Fibroblast of villous mesenchyme (primary cell): ENCODE results near the gene ROCK1. TPM values are rescaled to one million over a fixed set of nuclear protein-coding genes. Genes with fewer than 3 reads are reported as not detected.

Source experiments
- DNase-seq: peaks from one replicate; pipeline ENCODE4 v3.0.0-alpha.2; 2010; ENCODE audit warnings: low read depth
- H3K4me3 ChIP-seq: 2 replicates; pipeline ENCODE4 v1.5.1; 2011; ENCODE audit warnings: low read depth, mild to moderate bottlenecking, low read length
- CTCF ChIP-seq: IDR thresholded peaks from 2 replicates; pipeline ENCODE4 v1.5.1; 2012; ENCODE audit warnings: low read depth, mild to moderate bottlenecking, low read length; ENCODE audit not compliant: insufficient read depth
- total RNA-seq: library from RNA; depleted of rRNA; stranded (reverse); fragments of >200 nt; gene quantifications from 2 replicates; pipeline ENCODE4 v1.2.3, GENCODE V29; 2012

The ROCK1 gene
- total RNA-seq, 1 donor, result 55.3 TPM

GRCh38 chr18:21085579-21086166 is 25.9 kb downstream of the ROCK1 start:
- no peak for TF ChIP-seq CTCF
- no peak overlapping the region for H3K4me3 ChIP-seq
- peak; percentile 29 for DNase-seq

GRCh38 chr18:21084511-21085078 is 27.0 kb downstream of the ROCK1 start:
- no peak overlapping the region for H3K4me3 ChIP-seq
- TF ChIP-seq CTCF, result no peak
- no peak for DNase-seq

GRCh38 chr18:21083017-21083416 is 28.6 kb downstream of the ROCK1 start:
- DNase-seq, result no peak
- TF ChIP-seq CTCF, result no peak

DNA sequence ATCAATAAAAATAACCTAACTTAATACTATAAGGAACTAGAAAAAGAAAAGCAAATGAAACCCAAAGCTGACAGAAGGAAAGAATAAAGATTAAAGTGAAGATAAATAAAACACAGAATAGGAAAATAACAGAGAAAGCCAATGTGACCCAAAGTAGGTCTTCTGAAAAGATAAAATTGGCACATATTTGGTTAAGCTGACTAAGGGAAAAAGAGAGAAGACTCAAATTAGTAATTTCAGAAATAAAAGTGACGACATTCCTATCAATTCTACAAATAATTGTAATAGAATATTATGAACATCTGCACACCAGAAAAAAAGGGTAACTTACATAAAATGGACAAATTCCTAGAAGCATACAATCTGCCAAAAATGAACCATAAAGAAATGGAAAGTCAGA is 30.2 kb downstream of the ROCK1 start:
- TF ChIP-seq CTCF, result no peak
- DNase-seq, result no peak
- no peak overlapping the region for H3K4me3 ChIP-seq

More at GRCh38 chr18:21083017-21083416, 28.6 kb downstream of the ROCK1 start:
- no peak overlapping the region for H3K4me3 ChIP-seq

DNA sequence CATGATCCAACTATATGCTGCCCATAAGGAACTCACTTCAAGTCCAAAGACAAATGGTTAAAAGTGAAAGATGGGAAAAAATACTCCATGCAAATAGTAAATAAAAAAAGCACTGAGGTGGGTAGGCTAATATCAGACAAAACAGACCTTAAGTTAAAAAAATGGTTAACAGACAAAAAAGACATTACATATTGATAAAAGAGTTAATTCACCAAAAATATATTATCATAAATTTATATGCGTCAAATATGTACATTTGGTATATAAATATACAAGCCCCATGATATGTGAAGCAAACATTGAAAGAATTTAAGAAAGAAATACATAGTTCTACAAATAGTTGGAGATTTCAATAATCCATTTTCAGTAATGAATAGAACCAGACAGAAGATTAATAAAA is 31.0 kb downstream of the ROCK1 start:
- no peak for TF ChIP-seq CTCF
- H3K4me3 ChIP-seq, result no peak overlapping the region
- no peak for DNase-seq

GRCh38 chr18:21074336-21075323 is 37.0 kb downstream of the ROCK1 start:
- no peak overlapping the region for H3K4me3 ChIP-seq
- no peak for DNase-seq
- TF ChIP-seq CTCF, result no peak
